Activated naive CD8-positive, alpha-beta T cell treated with anti-CD3 and anti-CD28 coated beads, Interleukin-2, amount 50 U/mL, for 24 hours (primary cell): ENCODE measurements around the gene KDM5A.
A peak's percentile ranks its signal among the peaks of the same experiment; 100 is the strongest.
"Not testable (repeated sequence)": the region's sequence is repeated elsewhere in the genome, so short reads cannot be mapped to it uniquely, and the experiment has no call there.

Experiments used
- ATAC-seq: fragments of 150-1000 bp; cut with Tn5 transposase; one replicate; pipeline ENCODE4 v1.10.0; 2021
- DNase-seq: peaks from one replicate; pipeline ENCODE4 v3.0.0; 2021
- H3K27ac Mint-ChIP-seq: one replicate; pipeline ENCODE4 v1.8.0; 2021; ENCODE audit warnings: mild to moderate bottlenecking, mixed read lengths
- H3K27me3 Mint-ChIP-seq: one replicate; pipeline ENCODE4 v1.8.0; 2021; ENCODE audit warnings: mixed read lengths
- H3K36me3 Mint-ChIP-seq: one replicate; pipeline ENCODE4 v1.8.0; 2021; ENCODE audit warnings: low read depth, mixed read lengths
- H3K4me1 Mint-ChIP-seq: one replicate; pipeline ENCODE4 v1.8.0; 2021; ENCODE audit warnings: mixed read lengths
- H3K4me3 Mint-ChIP-seq: one replicate; pipeline ENCODE4 v1.8.0; 2021; ENCODE audit warnings: mild to moderate bottlenecking, moderate library complexity, mixed read lengths
- H3K9me3 Mint-ChIP-seq: one replicate; pipeline ENCODE4 v1.8.0; 2021; ENCODE audit warnings: mixed read lengths

Gene KDM5A

GRCh38 chr12:307406-307805 is 81.7 kb downstream of the KDM5A start:
- Mint-ChIP-seq H3K9me3 (peaks cover 4% of the 10 kb centered on the region), H3K36me3 (peaks cover 79% of the 10 kb centered on the region), H3K27me3 (no peaks in the 10 kb centered on the region), H3K27ac (no peak overlapping the region), H3K4me3 (no peak overlapping the region), H3K4me1 (peaks cover 14% of the 10 kb centered on the region)
- DNase-seq (no peak), ATAC-seq (no peak)

- Mint-ChIP-seq H3K36me3 (peaks cover 88% of the 10 kb centered on the region), H3K27me3 (no peaks in the 10 kb centered on the region), H3K4me3 (no peak overlapping the region), H3K27ac (no peak overlapping the region), H3K4me1 (peaks cover 40% of the 10 kb centered on the region), H3K9me3 (peaks cover 11% of the 10 kb centered on the region)
- DNase-seq (no peak), ATAC-seq (no peak)
These were observed 84.3 kb downstream of the KDM5A start for GRCh38 chr12:304805-305204.

GRCh38 chr12:302766-303165 is 86.4 kb downstream of the KDM5A start:
- peak overlapping the region; percentile 5 for H3K27ac Mint-ChIP-seq
- peaks cover 85% of the 10 kb centered on the region for H3K36me3 Mint-ChIP-seq
- not testable (repeated sequence) for H3K4me3 Mint-ChIP-seq, ATAC-seq, H3K27me3 Mint-ChIP-seq, DNase-seq
- H3K4me1 Mint-ChIP-seq: peaks cover 52% of the 10 kb centered on the region
- peaks cover 22% of the 10 kb centered on the region for H3K9me3 Mint-ChIP-seq

DNA sequence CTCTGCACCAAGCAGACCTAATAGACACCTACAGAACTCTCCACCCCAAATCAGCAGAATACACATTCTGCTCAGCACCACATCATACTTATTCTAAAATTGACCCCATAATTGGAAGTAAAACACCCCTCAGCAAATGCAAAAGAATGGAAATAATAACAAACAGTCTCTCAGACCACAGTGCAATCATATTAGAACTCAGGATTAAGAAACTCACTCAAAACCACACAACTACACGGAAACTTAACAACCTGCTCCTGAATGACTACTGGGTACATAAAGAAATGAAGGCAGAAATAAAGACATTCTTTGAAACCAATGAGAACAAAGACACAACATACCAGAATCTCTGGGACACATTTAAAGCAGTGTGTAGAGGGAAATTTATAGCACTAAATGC is 89.0 kb downstream of the KDM5A start:
- H3K4me1 Mint-ChIP-seq: peaks cover 50% of the 10 kb centered on the region
- ATAC-seq, DNase-seq, H3K27me3 Mint-ChIP-seq: not testable (repeated sequence)
- H3K4me3 Mint-ChIP-seq: peak overlapping the region; percentile 52
- H3K36me3 Mint-ChIP-seq: peaks cover 78% of the 10 kb centered on the region
- H3K9me3 Mint-ChIP-seq: peaks cover 22% of the 10 kb centered on the region
- peak overlapping the region; percentile 92 for H3K27ac Mint-ChIP-seq

- not testable (repeated sequence) for H3K4me3 Mint-ChIP-seq, ATAC-seq
These were observed 89.6 kb downstream of the KDM5A start for GRCh38 chr12:299511-299910.

DNA sequence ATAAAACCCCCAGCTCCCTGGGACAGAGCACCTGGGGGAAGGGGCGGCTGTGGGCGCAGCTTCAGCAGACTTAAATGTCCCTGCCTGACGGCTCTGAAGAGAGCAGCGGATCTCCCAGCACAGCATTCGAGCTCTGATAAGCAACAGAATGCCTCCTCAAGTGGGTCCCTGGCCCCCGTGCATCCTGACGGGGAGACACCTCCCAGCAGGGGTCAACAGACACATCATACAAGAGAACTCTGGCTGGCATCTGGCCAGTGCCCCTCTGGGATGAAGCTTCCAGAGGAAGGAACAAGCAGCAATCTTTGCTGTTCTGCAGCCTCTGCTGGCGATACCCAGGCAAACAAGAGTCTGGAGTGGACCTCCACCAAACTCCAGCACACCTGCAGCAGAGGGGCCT is 91.1 kb downstream of the KDM5A start:
- not testable (repeated sequence) for H3K27ac Mint-ChIP-seq, ATAC-seq, H3K4me3 Mint-ChIP-seq, H3K27me3 Mint-ChIP-seq, DNase-seq
- peaks cover 76% of the 10 kb centered on the region for H3K36me3 Mint-ChIP-seq
- peaks cover 20% of the 10 kb centered on the region for H3K9me3 Mint-ChIP-seq
- H3K4me1 Mint-ChIP-seq: peaks cover 45% of the 10 kb centered on the region

More at GRCh38 chr12:299511-299910, 89.6 kb downstream of the KDM5A start:
- Mint-ChIP-seq H3K9me3 (peaks cover 22% of the 10 kb centered on the region), H3K4me1 (peaks cover 50% of the 10 kb centered on the region), H3K27ac (peak overlapping the region; percentile 92), H3K36me3 (peaks cover 81% of the 10 kb centered on the region)
- not testable (repeated sequence) for DNase-seq, H3K27me3 Mint-ChIP-seq

- H3K9me3 Mint-ChIP-seq: peaks cover 13% of the 10 kb centered on the region
- no peak overlapping the region for H3K4me3 Mint-ChIP-seq
- H3K27me3 Mint-ChIP-seq: no peaks in the 10 kb centered on the region
- DNase-seq (no peak), ATAC-seq (no peak)
- peaks cover 17% of the 10 kb centered on the region for H3K4me1 Mint-ChIP-seq
- H3K27ac Mint-ChIP-seq: no peak overlapping the region
- H3K36me3 Mint-ChIP-seq: peaks cover 67% of the 10 kb centered on the region
These were observed 94.0 kb downstream of the KDM5A start for GRCh38 chr12:295132-295531.

GRCh38 chr12:293199-293598 is 95.9 kb downstream of the KDM5A start:
- no peaks in the 10 kb centered on the region for H3K27me3 Mint-ChIP-seq
- peaks cover 57% of the 10 kb centered on the region for H3K36me3 Mint-ChIP-seq
- ATAC-seq (no peak), DNase-seq (no peak)
- H3K9me3 Mint-ChIP-seq: no peaks in the 10 kb centered on the region
- H3K4me3 Mint-ChIP-seq: no peak overlapping the region
- H3K27ac Mint-ChIP-seq: peak overlapping the region; percentile 3
- peaks cover 9% of the 10 kb centered on the region for H3K4me1 Mint-ChIP-seq

DNA sequence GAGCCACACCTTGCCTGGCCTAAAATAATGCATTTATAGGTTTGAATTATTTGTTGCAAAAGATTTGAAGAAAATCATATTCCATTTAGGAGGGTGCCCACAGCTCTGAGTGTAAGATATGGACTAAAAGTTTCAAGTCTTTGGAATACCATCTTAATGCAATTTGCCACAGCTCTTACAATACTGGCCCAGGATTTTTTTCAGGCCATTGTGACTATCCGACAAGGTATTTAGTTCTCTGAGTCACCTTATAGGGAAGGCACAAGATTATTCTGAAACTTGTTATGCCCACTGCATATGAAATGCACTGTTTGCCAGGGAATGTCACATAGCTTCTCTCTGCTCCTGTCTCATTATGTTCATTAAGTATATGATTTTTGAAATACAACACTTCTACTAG is 96.9 kb downstream of the KDM5A start:
- peaks cover 65% of the 10 kb centered on the region for H3K36me3 Mint-ChIP-seq
- H3K27ac Mint-ChIP-seq: no peak overlapping the region
- peaks cover 18% of the 10 kb centered on the region for H3K4me1 Mint-ChIP-seq
- H3K9me3 Mint-ChIP-seq: no peaks in the 10 kb centered on the region
- H3K27me3 Mint-ChIP-seq: no peaks in the 10 kb centered on the region
- no peak overlapping the region for H3K4me3 Mint-ChIP-seq
- ATAC-seq (no peak), DNase-seq (no peak)

DNA sequence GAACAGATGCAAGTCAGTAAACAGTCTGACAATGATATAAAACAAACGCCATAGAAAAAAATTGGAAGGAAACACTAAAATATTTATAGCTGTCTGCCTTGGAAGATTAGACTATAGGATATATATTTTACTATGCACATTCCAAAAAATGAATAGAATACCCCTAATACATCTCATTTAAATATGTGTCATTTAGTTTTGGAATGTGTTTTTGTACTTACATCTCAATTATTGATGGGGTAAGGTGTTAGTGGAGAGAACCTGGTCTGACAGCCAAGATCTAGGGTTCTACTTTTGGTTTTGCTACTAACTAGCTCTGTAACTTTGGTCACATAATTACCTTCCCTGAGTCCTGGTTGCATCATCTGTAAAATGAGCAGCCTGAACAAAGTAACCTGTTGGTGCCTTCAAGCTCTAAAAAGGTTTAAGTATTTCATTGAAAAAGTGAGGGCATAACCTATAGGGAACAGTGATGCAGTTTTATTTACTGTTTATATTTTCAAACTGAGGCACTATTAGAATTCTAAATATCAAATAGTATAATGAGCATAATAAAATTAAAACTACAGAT is 97.9 kb downstream of the KDM5A start:
- peaks cover 28% of the 10 kb centered on the region for H3K4me1 Mint-ChIP-seq
- no peak overlapping the region for H3K4me3 Mint-ChIP-seq
- no peak overlapping the region for H3K27ac Mint-ChIP-seq
- ATAC-seq (no peak), DNase-seq (no peak)
- no peaks in the 10 kb centered on the region for H3K27me3 Mint-ChIP-seq
- peaks cover 66% of the 10 kb centered on the region for H3K36me3 Mint-ChIP-seq
- H3K9me3 Mint-ChIP-seq: no peaks in the 10 kb centered on the region

GRCh38 chr12:288687-289086 is 100.4 kb downstream of the KDM5A start:
- Mint-ChIP-seq H3K36me3 (peaks cover 70% of the 10 kb centered on the region), H3K27me3 (no peaks in the 10 kb centered on the region), H3K4me3 (no peak overlapping the region), H3K4me1 (peaks cover 45% of the 10 kb centered on the region), H3K9me3 (no peaks in the 10 kb centered on the region), H3K27ac (no peak overlapping the region)
- ATAC-seq (no peak), DNase-seq (no peak)

- Mint-ChIP-seq H3K27ac (peak overlapping the region; percentile 74), H3K4me1 (peaks cover 43% of the 10 kb centered on the region), H3K9me3 (no peaks in the 10 kb centered on the region), H3K27me3 (no peaks in the 10 kb centered on the region), H3K4me3 (no peak overlapping the region), H3K36me3 (peaks cover 62% of the 10 kb centered on the region)
- ATAC-seq (peak; percentile 81), DNase-seq (no peak)
These were observed 102.4 kb downstream of the KDM5A start for GRCh38 chr12:286531-287300.

- ATAC-seq (no peak), DNase-seq (no peak)
- Mint-ChIP-seq H3K27me3 (no peaks in the 10 kb centered on the region), H3K27ac (no peak overlapping the region), H3K36me3 (peaks cover 16% of the 10 kb centered on the region), H3K9me3 (no peaks in the 10 kb centered on the region), H3K4me1 (no peaks in the 10 kb centered on the region), H3K4me3 (no peak overlapping the region)
These were observed 111.1 kb downstream of the KDM5A start for GRCh38 chr12:278046-278445.

DNA sequence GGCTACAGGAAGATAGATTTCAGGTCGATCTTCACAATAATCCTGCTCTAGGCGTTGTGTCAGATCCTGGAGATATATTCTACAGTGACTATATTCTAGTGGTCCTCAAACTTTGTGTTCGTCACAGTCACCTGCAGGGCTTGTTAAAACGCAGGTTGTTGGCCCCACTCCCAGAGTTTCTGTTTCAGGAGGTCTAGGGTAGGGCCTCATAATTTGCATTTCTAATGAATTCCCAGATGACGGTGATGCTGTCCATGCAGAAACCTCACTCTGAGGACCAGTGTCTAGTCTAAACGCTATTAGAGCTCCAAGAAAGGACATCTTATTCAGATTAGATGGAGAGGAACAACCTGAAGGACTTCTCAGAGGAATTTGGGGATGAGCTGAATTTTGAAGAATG is 113.3 kb downstream of the KDM5A start:
- ATAC-seq: no peak
- H3K9me3 Mint-ChIP-seq: no peaks in the 10 kb centered on the region
- H3K4me3 Mint-ChIP-seq: no peak overlapping the region
- no peak overlapping the region for H3K27ac Mint-ChIP-seq
- H3K27me3 Mint-ChIP-seq: no peaks in the 10 kb centered on the region
- DNase-seq: no peak
- peaks cover 12% of the 10 kb centered on the region for H3K36me3 Mint-ChIP-seq
- H3K4me1 Mint-ChIP-seq: peaks cover 2% of the 10 kb centered on the region

DNA sequence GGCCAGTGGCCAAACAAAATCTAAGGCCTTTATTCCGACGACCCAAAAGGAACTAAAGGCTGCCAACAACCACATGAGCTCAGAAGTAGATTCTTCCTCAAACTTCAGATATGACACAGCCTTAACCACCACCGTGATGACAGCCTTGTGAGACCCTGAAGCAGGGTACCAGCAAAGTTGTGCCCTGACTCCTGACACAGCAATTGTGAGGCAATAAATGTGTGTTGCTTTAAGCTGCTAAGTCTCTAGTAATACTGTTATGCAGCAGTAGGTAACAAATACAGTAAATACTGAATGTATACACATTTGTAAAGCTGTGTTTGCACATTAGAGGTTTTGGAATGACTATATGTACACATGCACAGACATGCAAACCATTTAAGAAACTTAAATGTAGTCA is 115.7 kb downstream of the KDM5A start:
- no peaks in the 10 kb centered on the region for H3K9me3 Mint-ChIP-seq
- DNase-seq (no peak), ATAC-seq (peak; percentile 54)
- H3K27ac Mint-ChIP-seq: no peak overlapping the region
- no peaks in the 10 kb centered on the region for H3K27me3 Mint-ChIP-seq
- H3K36me3 Mint-ChIP-seq: peaks cover 2% of the 10 kb centered on the region
- H3K4me3 Mint-ChIP-seq: no peak overlapping the region
- H3K4me1 Mint-ChIP-seq: peaks cover 2% of the 10 kb centered on the region
